C4-2B (cell line): Measurements from ENCODE around the gene MACROD1.

Experiments used
- CTCF ChIP-seq: fragments of 450-650 bp; conservative IDR thresholded peaks from 2 replicates; pipeline ENCODE4 v1.5.1; 2017; ENCODE audit warnings: mild to moderate bottlenecking
- ZFX ChIP-seq: fragments of 450-650 bp; IDR thresholded peaks from 2 replicates; pipeline ENCODE4 v1.6.1; 2017

GRCh38 chr11:64103277-64103985, 62.5 kb downstream of the MACROD1 start:
- TF ChIP-seq CTCF = no peak
- no peak for TF ChIP-seq ZFX
